GM10266 (cell line): ENCODE data around the gene RIN2.

Experiments
- DNase-seq: peaks from one replicate; pipeline ENCODE4 v3.0.0; 2012; ENCODE audit errors: extremely low spot score
- CTCF ChIP-seq: IDR thresholded peaks from 2 replicates; pipeline ENCODE4 v1.5.1; 2012; ENCODE audit warnings: mild to moderate bottlenecking, low read depth; ENCODE audit not compliant: control insufficient read depth, insufficient read depth; ENCODE audit errors: missing control alignments

RIN2 gene

GRCh38 chr20:19714579-19714840, 43.5 kb upstream of the RIN2 start:
- no peak for TF ChIP-seq CTCF
- no peak for DNase-seq

GRCh38 chr20:19715986-19716385, 42.1 kb upstream of the RIN2 start:
- no peak for DNase-seq
- TF ChIP-seq CTCF: no peak

GRCh38 chr20:19718880-19719279, 39.2 kb upstream of the RIN2 start:
- TF ChIP-seq CTCF: no peak
- no peak for DNase-seq

GRCh38 chr20:19720991-19721390, 37.1 kb upstream of the RIN2 start:
- no peak for DNase-seq

GRCh38 chr20:19723051-19723450, 35.0 kb upstream of the RIN2 start:
- no peak for DNase-seq
- TF ChIP-seq CTCF: no peak

More at GRCh38 chr20:19720991-19721390, 37.1 kb upstream of the RIN2 start:
- no peak for TF ChIP-seq CTCF

- no peak for DNase-seq
- TF ChIP-seq CTCF: no peak
These were observed 34.1 kb upstream of the RIN2 start for GRCh38 chr20:19723813-19724430.

- no peak for DNase-seq
- TF ChIP-seq CTCF: no peak
These were observed 32.7 kb upstream of the RIN2 start for GRCh38 chr20:19725373-19725772.
